ENCODE measurements around the gene ATP5MG.

DNA sequence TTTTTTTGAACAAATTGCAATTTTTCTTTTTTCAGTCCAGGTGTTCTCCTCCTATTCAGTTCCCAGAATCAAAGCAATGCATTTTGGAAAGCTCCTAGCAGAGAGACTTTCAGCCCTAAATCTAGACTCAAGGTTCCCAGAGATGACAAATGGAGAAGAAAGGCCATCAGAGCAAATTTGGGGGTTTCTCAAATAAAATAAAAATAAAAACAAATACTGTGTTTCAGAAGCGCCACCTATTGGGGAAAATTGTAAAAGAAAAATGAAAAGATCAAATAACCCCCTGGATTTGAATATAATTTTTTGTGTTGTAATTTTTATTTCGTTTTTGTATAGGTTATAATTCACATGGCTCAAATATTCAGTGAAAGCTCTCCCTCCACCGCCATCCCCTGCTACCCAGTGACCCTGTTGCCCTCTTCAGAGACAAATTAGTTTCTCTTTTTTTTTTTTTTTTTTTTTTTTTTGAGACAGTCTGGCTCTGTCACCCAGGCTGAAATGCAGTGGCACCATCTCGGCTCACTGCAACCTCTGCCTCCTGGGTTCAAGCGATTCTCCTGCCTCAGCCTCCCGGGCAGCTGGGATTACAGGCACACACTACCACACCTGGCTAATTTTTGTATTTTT, 48.2 kb upstream of the ATP5MG start:
- TF ChIP-seq, protein P1, sequence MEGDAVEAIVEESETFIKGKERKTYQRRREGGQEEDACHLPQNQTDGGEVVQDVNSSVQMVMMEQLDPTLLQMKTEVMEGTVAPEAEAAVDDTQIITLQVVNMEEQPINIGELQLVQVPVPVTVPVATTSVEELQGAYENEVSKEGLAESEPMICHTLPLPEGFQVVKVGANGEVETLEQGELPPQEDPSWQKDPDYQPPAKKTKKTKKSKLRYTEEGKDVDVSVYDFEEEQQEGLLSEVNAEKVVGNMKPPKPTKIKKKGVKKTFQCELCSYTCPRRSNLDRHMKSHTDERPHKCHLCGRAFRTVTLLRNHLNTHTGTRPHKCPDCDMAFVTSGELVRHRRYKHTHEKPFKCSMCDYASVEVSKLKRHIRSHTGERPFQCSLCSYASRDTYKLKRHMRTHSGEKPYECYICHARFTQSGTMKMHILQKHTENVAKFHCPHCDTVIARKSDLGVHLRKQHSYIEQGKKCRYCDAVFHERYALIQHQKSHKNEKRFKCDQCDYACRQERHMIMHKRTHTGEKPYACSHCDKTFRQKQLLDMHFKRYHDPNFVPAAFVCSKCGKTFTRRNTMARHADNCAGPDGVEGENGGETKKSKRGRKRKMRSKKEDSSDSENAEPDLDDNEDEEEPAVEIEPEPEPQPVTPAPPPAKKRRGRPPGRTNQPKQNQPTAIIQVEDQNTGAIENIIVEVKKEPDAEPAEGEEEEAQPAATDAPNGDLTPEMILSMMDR (tag by site-specific recombination; IDR thresholded peaks at IDR 0.05) = no peak
- TF ChIP-seq TCF7L2 (IDR thresholded peaks at IDR 0.05; ENCODE audit: borderline replicate concordance, low read depth, low read length) = no peak
- TF ChIP-seq, protein P2, sequence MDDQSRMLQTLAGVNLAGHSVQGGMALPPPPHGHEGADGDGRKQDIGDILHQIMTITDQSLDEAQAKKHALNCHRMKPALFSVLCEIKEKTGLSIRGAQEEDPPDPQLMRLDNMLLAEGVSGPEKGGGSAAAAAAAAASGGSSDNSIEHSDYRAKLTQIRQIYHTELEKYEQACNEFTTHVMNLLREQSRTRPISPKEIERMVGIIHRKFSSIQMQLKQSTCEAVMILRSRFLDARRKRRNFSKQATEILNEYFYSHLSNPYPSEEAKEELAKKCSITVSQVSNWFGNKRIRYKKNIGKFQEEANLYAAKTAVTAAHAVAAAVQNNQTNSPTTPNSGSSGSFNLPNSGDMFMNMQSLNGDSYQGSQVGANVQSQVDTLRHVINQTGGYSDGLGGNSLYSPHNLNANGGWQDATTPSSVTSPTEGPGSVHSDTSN (CRISPR knock-in tag; IDR thresholded peaks at IDR 0.05) = no peak
- no peak for TF ChIP-seq ZBTB7A (tag by site-specific recombination; IDR thresholded peaks at IDR 0.05; ENCODE audit: low read depth)
- TF ChIP-seq KLF10 (tag by site-specific recombination; IDR thresholded peaks at IDR 0.05) = no peak
- no peak for TF ChIP-seq ZNF292 (tag by site-specific recombination; IDR thresholded peaks at IDR 0.05; ENCODE audit: borderline replicate concordance, low read depth)
- TF ChIP-seq ZNF560 (tag by site-specific recombination; IDR thresholded peaks at IDR 0.05; ENCODE audit: borderline replicate concordance) = no peak
- no peak for TF ChIP-seq SCRT2 (tag by site-specific recombination; IDR thresholded peaks at IDR 0.05)
- no peak for TF ChIP-seq ZNF658 (tag by site-specific recombination; IDR thresholded peaks at IDR 0.05)
- TF ChIP-seq, protein P3, sequence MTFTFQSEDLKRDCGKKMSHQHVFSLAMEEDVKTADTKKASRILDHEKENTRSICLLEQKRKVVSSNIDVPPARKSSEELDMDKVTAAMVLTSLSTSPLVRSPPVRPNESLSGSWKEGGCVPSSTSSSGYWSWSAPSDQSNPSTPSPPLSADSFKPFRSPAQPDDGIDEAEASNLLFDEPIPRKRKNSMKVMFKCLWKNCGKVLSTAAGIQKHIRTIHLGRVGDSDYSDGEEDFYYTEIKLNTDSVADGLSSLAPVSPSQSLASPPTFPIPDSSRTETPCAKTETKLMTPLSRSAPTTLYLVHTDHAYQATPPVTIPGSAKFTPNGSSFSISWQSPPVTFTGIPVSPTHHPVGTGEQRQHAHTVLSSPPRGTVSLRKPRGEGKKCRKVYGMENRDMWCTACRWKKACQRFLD (tag by site-specific recombination; IDR thresholded peaks at IDR 0.05) = no peak
- no peak for TF ChIP-seq REPIN1 (tag by site-specific recombination; IDR thresholded peaks at IDR 0.05; ENCODE audit: low read depth)
